ENCODE data around the gene TSFM. TPM values are rescaled to one million over a fixed set of nuclear protein-coding genes. Genes with fewer than 3 reads are reported as not detected.

TSFM gene
- total and polyA plus RNA-seq, 2 of the 13 experiments (the other 11 are each of a cell fraction or from before 2014, with no cell fraction given), result 29.8 to 68.3 TPM

DNA sequence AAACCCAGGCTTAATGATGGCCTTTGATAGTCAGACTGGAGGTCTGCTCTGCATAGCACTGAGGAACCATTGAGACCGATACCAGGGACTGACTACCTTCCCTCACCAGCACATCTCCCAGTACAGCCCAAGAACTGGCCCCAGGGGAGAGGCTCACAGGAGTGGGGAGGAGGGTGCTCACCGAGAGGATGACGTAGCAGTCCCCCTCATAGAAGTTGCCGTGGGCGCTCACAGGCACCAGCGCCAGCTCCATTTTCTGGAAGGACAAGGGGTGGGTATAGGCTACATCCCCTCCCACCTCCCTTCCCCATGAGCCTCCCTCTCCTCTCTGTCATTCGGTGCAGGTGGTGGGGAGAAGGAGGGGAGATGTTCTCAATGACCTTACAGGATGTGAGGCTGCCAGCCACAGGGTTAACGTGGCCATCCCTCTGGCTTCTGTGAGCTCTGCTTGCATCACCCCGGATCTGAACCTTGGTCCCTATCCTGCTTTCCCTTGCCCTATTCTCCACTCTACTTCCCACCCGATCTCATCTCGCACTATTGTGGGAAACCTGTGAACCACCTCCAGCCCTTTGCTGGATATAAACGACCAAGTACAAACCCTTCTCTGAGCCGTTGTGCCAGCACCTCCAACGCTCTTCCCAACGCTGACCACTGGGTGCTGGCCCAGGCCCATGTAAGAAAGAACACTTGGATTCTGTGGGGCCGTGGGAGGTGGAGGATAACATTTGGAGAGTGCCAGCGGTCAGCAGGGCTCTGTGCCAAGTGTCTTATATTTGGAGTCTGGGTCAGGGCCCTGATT, 31.6 kb downstream of the TSFM start (continued):
- peak; percentile 33; the same call in 1 of the 2 replicates for TF ChIP-seq ZNF788 (CRISPR knock-in tag; IDR thresholded peaks at IDR 0.05; ENCODE audit: borderline replicate concordance)
- TF ChIP-seq, protein P1, sequence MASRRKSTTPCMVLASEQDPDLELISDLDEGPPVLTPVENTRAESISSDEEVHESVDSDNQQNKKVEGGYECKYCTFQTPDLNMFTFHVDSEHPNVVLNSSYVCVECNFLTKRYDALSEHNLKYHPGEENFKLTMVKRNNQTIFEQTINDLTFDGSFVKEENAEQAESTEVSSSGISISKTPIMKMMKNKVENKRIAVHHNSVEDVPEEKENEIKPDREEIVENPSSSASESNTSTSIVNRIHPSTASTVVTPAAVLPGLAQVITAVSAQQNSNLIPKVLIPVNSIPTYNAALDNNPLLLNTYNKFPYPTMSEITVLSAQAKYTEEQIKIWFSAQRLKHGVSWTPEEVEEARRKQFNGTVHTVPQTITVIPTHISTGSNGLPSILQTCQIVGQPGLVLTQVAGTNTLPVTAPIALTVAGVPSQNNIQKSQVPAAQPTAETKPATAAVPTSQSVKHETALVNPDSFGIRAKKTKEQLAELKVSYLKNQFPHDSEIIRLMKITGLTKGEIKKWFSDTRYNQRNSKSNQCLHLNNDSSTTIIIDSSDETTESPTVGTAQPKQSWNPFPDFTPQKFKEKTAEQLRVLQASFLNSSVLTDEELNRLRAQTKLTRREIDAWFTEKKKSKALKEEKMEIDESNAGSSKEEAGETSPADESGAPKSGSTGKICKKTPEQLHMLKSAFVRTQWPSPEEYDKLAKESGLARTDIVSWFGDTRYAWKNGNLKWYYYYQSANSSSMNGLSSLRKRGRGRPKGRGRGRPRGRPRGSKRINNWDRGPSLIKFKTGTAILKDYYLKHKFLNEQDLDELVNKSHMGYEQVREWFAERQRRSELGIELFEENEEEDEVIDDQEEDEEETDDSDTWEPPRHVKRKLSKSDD (CRISPR knock-in tag; IDR thresholded peaks at IDR 0.05; ENCODE audit: low read depth), result no peak
- no peak for TF ChIP-seq SNAPC2 (CRISPR knock-in tag; IDR thresholded peaks at IDR 0.05)
- TF ChIP-seq, protein P2, sequence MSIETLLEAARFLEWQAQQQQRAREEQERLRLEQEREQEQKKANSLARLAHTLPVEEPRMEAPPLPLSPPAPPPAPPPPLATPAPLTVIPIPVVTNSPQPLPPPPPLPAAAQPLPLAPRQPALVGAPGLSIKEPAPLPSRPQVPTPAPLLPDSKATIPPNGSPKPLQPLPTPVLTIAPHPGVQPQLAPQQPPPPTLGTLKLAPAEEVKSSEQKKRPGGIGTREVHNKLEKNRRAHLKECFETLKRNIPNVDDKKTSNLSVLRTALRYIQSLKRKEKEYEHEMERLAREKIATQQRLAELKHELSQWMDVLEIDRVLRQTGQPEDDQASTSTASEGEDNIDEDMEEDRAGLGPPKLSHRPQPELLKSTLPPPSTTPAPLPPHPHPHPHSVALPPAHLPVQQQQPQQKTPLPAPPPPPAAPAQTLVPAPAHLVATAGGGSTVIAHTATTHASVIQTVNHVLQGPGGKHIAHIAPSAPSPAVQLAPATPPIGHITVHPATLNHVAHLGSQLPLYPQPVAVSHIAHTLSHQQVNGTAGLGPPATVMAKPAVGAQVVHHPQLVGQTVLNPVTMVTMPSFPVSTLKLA (IDR thresholded peaks at IDR 0.05), result no peak
- no peak for TF ChIP-seq ARNT2 (CRISPR knock-in tag; IDR thresholded peaks at IDR 0.05; ENCODE audit: low read depth)
- no peak for TF ChIP-seq PRMT3 (CRISPR knock-in tag; IDR thresholded peaks at IDR 0.05; ENCODE audit: borderline replicate concordance, low read depth)
- TF ChIP-seq ZNF549 (CRISPR knock-in tag; IDR thresholded peaks at IDR 0.05), result no peak
- no peak for TF ChIP-seq NFRKB (IDR thresholded peaks at IDR 0.05)
- no peak for TF ChIP-seq SIX4 (CRISPR knock-in tag; IDR thresholded peaks at IDR 0.05)
- no peak for TF ChIP-seq JARID2 (CRISPR knock-in tag; IDR thresholded peaks at IDR 0.05; ENCODE audit: insufficient replicate concordance)
- no peak for TF ChIP-seq EED (CRISPR knock-in tag; IDR thresholded peaks at IDR 0.05)
- TF ChIP-seq, protein P3, sequence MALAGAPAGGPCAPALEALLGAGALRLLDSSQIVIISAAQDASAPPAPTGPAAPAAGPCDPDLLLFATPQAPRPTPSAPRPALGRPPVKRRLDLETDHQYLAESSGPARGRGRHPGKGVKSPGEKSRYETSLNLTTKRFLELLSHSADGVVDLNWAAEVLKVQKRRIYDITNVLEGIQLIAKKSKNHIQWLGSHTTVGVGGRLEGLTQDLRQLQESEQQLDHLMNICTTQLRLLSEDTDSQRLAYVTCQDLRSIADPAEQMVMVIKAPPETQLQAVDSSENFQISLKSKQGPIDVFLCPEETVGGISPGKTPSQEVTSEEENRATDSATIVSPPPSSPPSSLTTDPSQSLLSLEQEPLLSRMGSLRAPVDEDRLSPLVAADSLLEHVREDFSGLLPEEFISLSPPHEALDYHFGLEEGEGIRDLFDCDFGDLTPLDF (CRISPR knock-in tag; IDR thresholded peaks at IDR 0.05), result no peak
- no peak for TF ChIP-seq PITX1 (CRISPR knock-in tag; IDR thresholded peaks at IDR 0.05)
- peak; percentile 50; the same call in 1 of the 2 replicates for TF ChIP-seq BCL6 (CRISPR knock-in tag; IDR thresholded peaks at IDR 0.05)
- TF ChIP-seq PAX8 (CRISPR knock-in tag; IDR thresholded peaks at IDR 0.05; ENCODE audit: borderline replicate concordance), result no peak
- TF ChIP-seq BHLHE40 (IDR thresholded peaks at IDR 0.05; ENCODE audit: low read length), result no peak
- TF ChIP-seq ZNF235 (CRISPR knock-in tag; IDR thresholded peaks at IDR 0.05; ENCODE audit: borderline replicate concordance), result no peak
- no peak for TF ChIP-seq MTA3 (CRISPR knock-in tag; IDR thresholded peaks at IDR 0.05)
- TF ChIP-seq SIX1 (CRISPR knock-in tag; IDR thresholded peaks at IDR 0.05; ENCODE audit: borderline replicate concordance), result no peak
- no peak for TF ChIP-seq ZNF879 (CRISPR knock-in tag; IDR thresholded peaks at IDR 0.05)
- no peak for TF ChIP-seq PRPF4 (IDR thresholded peaks at IDR 0.05; ENCODE audit: low read depth, low read length, poor library complexity, severe bottlenecking)
